Left lung (tissue), 10 donors: ENCODE results near the gene RBBP8NL. TPM values are rescaled to one million over a fixed set of nuclear protein-coding genes. Genes with fewer than 3 reads are reported as not detected.

ENCODE experiments used
- ATAC-seq: fragments of 200-7000 bp; cut with Tn5 transposase; one replicate; pipeline ENCODE4 v1.9.1; 2020; ENCODE audit warnings: moderate library complexity
- DNase-seq, 4 donors: peaks; one replicate each; pipeline ENCODE4 v3.0.0-alpha.2; 2013 to 2020
- H3K27ac ChIP-seq, 2 donors: fragments of 200-600 bp; sonication (generic) in 1 of 2; one replicate each; pipeline versions ENCODE4 v1.5.0 to v1.8.0; 2020 to 2021
- H3K27me3 ChIP-seq, 2 donors: fragments of 200-600 bp; sonication (generic) in 1 of 2; one replicate each; pipeline versions ENCODE4 v1.5.0 to v1.8.0; 2020 to 2021
- H3K36me3 ChIP-seq, 2 donors: fragments of 200-600 bp; sonication (generic) in 1 of 2; one replicate each; pipeline versions ENCODE4 v1.5.0 to v1.8.0; 2020 to 2021
- H3K4me1 ChIP-seq, 2 donors: fragments of 200-600 bp; one replicate each; pipeline ENCODE4 v1.8.0; 2021
- H3K4me3 ChIP-seq, 2 donors: fragments of 200-600 bp; sonication (generic) in 1 of 2; one replicate each; pipeline versions ENCODE4 v1.5.0 to v1.8.0; 2020 to 2021; ENCODE audit warnings: mild to moderate bottlenecking in 1 of 2
- H3K9me3 ChIP-seq, 2 donors: fragments of 200-600 bp; sonication (generic) in 1 of 2; one replicate each; pipeline versions ENCODE4 v1.5.0 to v1.8.0; 2020 to 2021
- CTCF ChIP-seq, 2 donors: fragments of 200-600 bp; sonication (generic) in 1 of 2; IDR thresholded peaks; one replicate each; pipeline versions ENCODE4 v1.5.0 to v1.8.0; 2021; ENCODE audit warnings: antibody characterized with exemption in 2 of 2
- intact Hi-C, 2 donors: fragments of 100-400 bp; cut with DNase I; formaldehyde crosslinking; loops; one replicate each; pipeline versions ENCODE4 v1.11.2 to v1.14.2; 2022
- polyA plus RNA-seq, 6 donors: library from polyadenylated mRNA; unstranded; fragments of 120-200 nt; gene quantifications; one replicate each; pipeline ENCODE4 v1.2.1, GENCODE V29; 2013; ENCODE audit not compliant: insufficient read length in 6 of 6
- total RNA-seq, 2 donors: library from RNA; stranded (reverse); fragmentation: NEBNext Ultra II Directional; extraction: Animal tissue kit (Norgen Biotek cat#: 25700); gene quantifications; one replicate each; pipeline ENCODE4 v1.2.1, GENCODE V29; 2021
- donor health status: DM: no; HTN: yes; CAD: no.
- donor health status: DM: no; HTN: no; CAD: no.

The RBBP8NL gene
- total and polyA plus RNA-seq, 8 donors = 0.97 to 4.2 (median 3.4) TPM

DNA sequence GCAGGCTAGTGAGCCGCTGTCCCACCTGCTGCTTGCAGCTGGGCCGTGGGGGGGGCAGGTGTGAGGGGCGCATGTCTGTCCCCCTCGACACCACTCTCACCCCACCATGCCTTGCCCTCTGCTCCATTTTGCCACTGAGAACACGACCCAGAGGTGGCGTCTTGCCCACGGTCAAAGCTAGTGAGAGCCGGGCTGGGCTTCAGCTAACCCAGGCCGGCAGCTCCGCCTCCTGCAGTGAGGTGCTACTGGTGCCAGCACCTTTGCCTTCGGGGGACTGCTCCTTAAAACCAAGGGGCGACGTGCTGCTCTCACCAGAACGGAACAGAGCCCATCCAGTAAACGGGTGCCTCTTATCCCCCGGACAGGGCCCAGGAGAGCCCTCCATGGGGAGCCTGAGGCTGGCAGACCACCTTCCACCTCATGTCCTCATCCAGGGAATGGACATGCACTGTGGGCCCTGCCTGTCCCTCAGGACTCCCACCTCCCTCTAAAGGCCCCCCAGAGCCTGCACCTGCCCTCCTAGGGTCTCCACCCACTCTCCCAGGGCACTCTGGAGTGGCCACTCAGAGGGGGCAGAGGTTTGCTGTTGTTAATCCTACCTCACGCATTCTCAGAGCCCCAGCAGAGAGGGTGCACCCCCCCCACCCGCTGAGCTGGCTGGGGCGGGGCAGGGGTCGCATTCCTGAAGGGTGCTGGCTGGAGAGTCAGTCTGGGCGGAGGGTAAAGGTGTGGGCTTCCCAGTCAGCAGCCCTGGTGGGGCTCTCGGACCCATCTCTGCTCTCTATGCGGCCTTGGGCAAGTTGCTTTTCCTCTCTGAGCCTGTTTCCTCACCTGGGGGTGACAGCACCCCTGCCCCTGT is 2.9 kb downstream of the RBBP8NL start:
- H3K4me1 ChIP-seq = peaks cover 6 to 8% of the 10 kb centered on the region in 2 donors
- no peak for ATAC-seq
- TF ChIP-seq CTCF (IDR thresholded peaks at IDR 0.05) = no peak
- H3K27me3 ChIP-seq = peaks cover 0 to 46% of the 10 kb centered on the region in 2 donors
- H3K36me3 ChIP-seq = no peaks in the 10 kb centered on the region
- DNase-seq = no peak
- intact Hi-C loops = no loop called here
- H3K27ac ChIP-seq = no peak overlapping the region
- no peaks in the 10 kb centered on the region for H3K9me3 ChIP-seq
- H3K4me3 ChIP-seq = no peak overlapping the region

GRCh38 chr20:62423326-62423706 is 4.0 kb downstream of the RBBP8NL start:
- Histone ChIP-seq H3K4me3 (no peak overlapping the region), H3K27ac (no peak overlapping the region), H3K36me3 (no peaks in the 10 kb centered on the region), H3K9me3 (no peaks in the 10 kb centered on the region), H3K27me3 (peaks cover 0 to 49% of the 10 kb centered on the region in 2 donors), H3K4me1 (peaks cover 6% of the 10 kb centered on the region in 2 donors)
- intact Hi-C loops = no loop called here
- ATAC-seq = no peak
- no peak for DNase-seq
- TF ChIP-seq CTCF (IDR thresholded peaks at IDR 0.05) = no peak

- intact Hi-C loops = no loop called here
These were observed 4.6 kb downstream of the RBBP8NL start for GRCh38 chr20:62422636-62423325.

GRCh38 chr20:62421716-62421990 is 5.7 kb downstream of the RBBP8NL start:
- H3K36me3 ChIP-seq = no peaks in the 10 kb centered on the region
- no peaks in the 10 kb centered on the region for H3K4me1 ChIP-seq
- TF ChIP-seq CTCF (IDR thresholded peaks at IDR 0.05) = no peak
- ATAC-seq (no peak), DNase-seq (no peak)
- intact Hi-C loops = no loop called here
- H3K9me3 ChIP-seq = no peaks in the 10 kb centered on the region
- no peak overlapping the region for H3K27ac ChIP-seq
- H3K27me3 ChIP-seq = peaks cover 0 to 41% of the 10 kb centered on the region in 2 donors
- H3K4me3 ChIP-seq = no peak overlapping the region

More at GRCh38 chr20:62422636-62423325, 4.6 kb downstream of the RBBP8NL start:
- no peak for DNase-seq
- TF ChIP-seq CTCF (IDR thresholded peaks at IDR 0.05) = no peak
- H3K36me3 ChIP-seq = no peaks in the 10 kb centered on the region
- ATAC-seq = no peak
- no peak overlapping the region for H3K27ac ChIP-seq
- H3K4me3 ChIP-seq = no peak overlapping the region
- H3K27me3 ChIP-seq = peaks cover 0 to 43% of the 10 kb centered on the region in 2 donors
- no peaks in the 10 kb centered on the region for H3K9me3 ChIP-seq
- H3K4me1 ChIP-seq = peaks cover under 1 to 2% of the 10 kb centered on the region in 2 donors
